ENCODE measurements around the gene NPHP3. TPM values are rescaled to one million over a fixed set of nuclear protein-coding genes. Genes with fewer than 3 reads are reported as not detected.

The NPHP3 gene
- total and polyA plus RNA-seq, 2 of the 4 experiments (the other 2 are of a cell fraction), result 19.9 to 21.3 TPM

DNA sequence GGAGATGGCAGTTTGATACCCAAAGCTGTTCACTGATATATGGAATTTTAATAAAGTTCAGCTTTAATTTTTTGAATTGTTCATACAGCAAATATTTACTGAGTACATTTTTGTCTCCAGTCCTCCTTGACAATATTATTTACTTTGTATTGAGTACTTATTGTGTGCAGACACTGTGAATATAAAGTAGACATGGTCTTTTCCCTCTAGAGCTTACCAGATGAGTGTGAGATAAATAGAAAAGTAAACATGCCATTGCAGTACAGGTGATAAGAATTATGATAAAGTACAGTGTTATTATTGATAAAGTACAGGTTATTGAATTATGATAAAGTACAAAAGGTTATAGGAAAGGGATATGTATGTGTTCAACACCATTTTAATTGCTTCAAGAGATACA is 60.0 kb downstream of the NPHP3 start:
- Histone ChIP-seq H4K20me1 (ENCODE audit: insufficient read depth, low read length) (no peaks in the 10 kb centered on the region; the same call in 1 of the 2 replicates), H3K23ac (ENCODE audit: low read depth, low read length) (no peak overlapping the region), H3K79me1 (ENCODE audit: low read depth in 1 of 2, low read length in 2 of 2) (peaks cover 13 to 43% of the 10 kb centered on the region in 2 experiments), H2BK15ac (ENCODE audit: low read depth, low read length) (no peak overlapping the region), H3K36me3 (ENCODE audit: control insufficient read depth, insufficient read depth, low read length) (no peaks in the 10 kb centered on the region; the same call in 1 of the 2 replicates), H3K27ac (ENCODE audit: insufficient read depth, low read length) (no peak overlapping the region), H3K4me3 (ENCODE audit: insufficient read depth, low read depth, low read length) (no peak overlapping the region), H2BK5ac (ENCODE audit: low read depth, low read length, poor library complexity, severe bottlenecking) (no peak overlapping the region), H3K4me2 (ENCODE audit: low read depth, low read length) (no peak overlapping the region), H2BK120ac (ENCODE audit: low read depth, low read length) (no peak overlapping the region), H4K5ac (ENCODE audit: low read depth, low read length) (no peak overlapping the region), H3K14ac (replicated peaks; ENCODE audit: low read depth, low read length) (no peak overlapping the region), H3K4ac (ENCODE audit: low read depth, low read length) (no peak overlapping the region), H4K91ac (ENCODE audit: insufficient read depth, low read depth, low read length) (no peak overlapping the region), H3K9ac (ENCODE audit: low read depth, low read length) (no peak overlapping the region), H3K18ac (ENCODE audit: low read depth, low read length) (no peak overlapping the region), H3K27me3 (ENCODE audit: control insufficient read depth, insufficient read depth, low read length) (no peaks in the 10 kb centered on the region), H4K8ac (ENCODE audit: low read depth in 2 of 2, low read length in 2 of 2) (no peak overlapping the region), H2AK9ac (replicated peaks; ENCODE audit: low read depth, low read length, poor library complexity) (no peak overlapping the region), H3K9me1 (ENCODE audit: insufficient read depth, low read length) (0 out of 2 replicates have a peak, but pooled peaks cover 5% of the 10 kb centered on the region), H3K56ac (ENCODE audit: extremely low read depth, insufficient read depth, low read length) (no peak overlapping the region), H3K9me3 (ENCODE audit: control insufficient read depth, insufficient read depth, low read length) (no peaks in the 10 kb centered on the region), H2BK20ac (ENCODE audit: low read depth, low read length) (no peak overlapping the region), H2AK5ac (ENCODE audit: low read depth, low read length) (no peak overlapping the region), H3K4me1 (ENCODE audit: control insufficient read depth, insufficient read depth, low read length) (no peaks in the 10 kb centered on the region), H2AFZ (replicated peaks; ENCODE audit: low read length, poor library complexity) (no peak overlapping the region)
- no TSS peak for BruUV-seq (replicated peaks)
- ATAC-seq (ENCODE audit: low read depth), result no peak
- ChIA-PET POLR2A (ENCODE audit: unreplicated experiment) (no interaction called here), CTCF (interaction anchor here (0.6 kb wide), 1 partner anchor 130 kb away, joined by 5 read pairs; no protein-coding TSS in a partner anchor)
- in situ Hi-C loops (cut with MboI; ENCODE audit: low sequenced_read_pairs), result no loop called here
- intact Hi-C loops (cut with micrococcal nuclease), result no loop called here
- TF ChIP-seq RFX5 (IDR thresholded peaks at IDR 0.05; ENCODE audit: low read depth, low read length) (no peak), RCOR1 (IDR thresholded peaks at IDR 0.05; ENCODE audit: insufficient replicate concordance, low read length) (no peak), RAD21 (IDR thresholded peaks at IDR 0.05; ENCODE audit: low read length) (no peak), MAZ (IDR thresholded peaks at IDR 0.05; ENCODE audit: borderline replicate concordance, low read depth, low read length) (no peak), NFE2L2 (IDR thresholded peaks at IDR 0.05; ENCODE audit: low read depth, low read length) (no peak), FOS (IDR thresholded peaks at IDR 0.05; ENCODE audit: low read depth, low read length) (no peak), CHD1 (IDR thresholded peaks at IDR 0.05; ENCODE audit: low read depth, low read length) (no peak), MAFK (IDR thresholded peaks at IDR 0.05; ENCODE audit: low read depth, low read length) (no peak), BHLHE40 (IDR thresholded peaks at IDR 0.05; ENCODE audit: low read depth, low read length) (no peak), SMC3 (IDR thresholded peaks at IDR 0.05; ENCODE audit: low read depth, low read length) (no peak), CEBPB (IDR thresholded peaks at IDR 0.05; ENCODE audit: low read depth, low read length) (no peak), MXI1 (IDR thresholded peaks at IDR 0.05; ENCODE audit: borderline replicate concordance, low read depth, low read length) (no peak)
- TF ChIP-seq, protein P1, sequence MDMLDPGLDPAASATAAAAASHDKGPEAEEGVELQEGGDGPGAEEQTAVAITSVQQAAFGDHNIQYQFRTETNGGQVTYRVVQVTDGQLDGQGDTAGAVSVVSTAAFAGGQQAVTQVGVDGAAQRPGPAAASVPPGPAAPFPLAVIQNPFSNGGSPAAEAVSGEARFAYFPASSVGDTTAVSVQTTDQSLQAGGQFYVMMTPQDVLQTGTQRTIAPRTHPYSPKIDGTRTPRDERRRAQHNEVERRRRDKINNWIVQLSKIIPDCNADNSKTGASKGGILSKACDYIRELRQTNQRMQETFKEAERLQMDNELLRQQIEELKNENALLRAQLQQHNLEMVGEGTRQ (IDR thresholded peaks at IDR 0.05; ENCODE audit: low read depth, low read length), result no peak
- TF ChIP-seq, protein P2, sequence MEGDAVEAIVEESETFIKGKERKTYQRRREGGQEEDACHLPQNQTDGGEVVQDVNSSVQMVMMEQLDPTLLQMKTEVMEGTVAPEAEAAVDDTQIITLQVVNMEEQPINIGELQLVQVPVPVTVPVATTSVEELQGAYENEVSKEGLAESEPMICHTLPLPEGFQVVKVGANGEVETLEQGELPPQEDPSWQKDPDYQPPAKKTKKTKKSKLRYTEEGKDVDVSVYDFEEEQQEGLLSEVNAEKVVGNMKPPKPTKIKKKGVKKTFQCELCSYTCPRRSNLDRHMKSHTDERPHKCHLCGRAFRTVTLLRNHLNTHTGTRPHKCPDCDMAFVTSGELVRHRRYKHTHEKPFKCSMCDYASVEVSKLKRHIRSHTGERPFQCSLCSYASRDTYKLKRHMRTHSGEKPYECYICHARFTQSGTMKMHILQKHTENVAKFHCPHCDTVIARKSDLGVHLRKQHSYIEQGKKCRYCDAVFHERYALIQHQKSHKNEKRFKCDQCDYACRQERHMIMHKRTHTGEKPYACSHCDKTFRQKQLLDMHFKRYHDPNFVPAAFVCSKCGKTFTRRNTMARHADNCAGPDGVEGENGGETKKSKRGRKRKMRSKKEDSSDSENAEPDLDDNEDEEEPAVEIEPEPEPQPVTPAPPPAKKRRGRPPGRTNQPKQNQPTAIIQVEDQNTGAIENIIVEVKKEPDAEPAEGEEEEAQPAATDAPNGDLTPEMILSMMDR (conservative IDR thresholded peaks at IDR 0.05; ENCODE audit: low read depth, low read length), result no peak
- TF ChIP-seq, protein P3, sequence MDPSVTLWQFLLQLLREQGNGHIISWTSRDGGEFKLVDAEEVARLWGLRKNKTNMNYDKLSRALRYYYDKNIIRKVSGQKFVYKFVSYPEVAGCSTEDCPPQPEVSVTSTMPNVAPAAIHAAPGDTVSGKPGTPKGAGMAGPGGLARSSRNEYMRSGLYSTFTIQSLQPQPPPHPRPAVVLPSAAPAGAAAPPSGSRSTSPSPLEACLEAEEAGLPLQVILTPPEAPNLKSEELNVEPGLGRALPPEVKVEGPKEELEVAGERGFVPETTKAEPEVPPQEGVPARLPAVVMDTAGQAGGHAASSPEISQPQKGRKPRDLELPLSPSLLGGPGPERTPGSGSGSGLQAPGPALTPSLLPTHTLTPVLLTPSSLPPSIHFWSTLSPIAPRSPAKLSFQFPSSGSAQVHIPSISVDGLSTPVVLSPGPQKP (IDR thresholded peaks at IDR 0.05; ENCODE audit: borderline replicate concordance, low read depth, low read length), result no peak
- dilution Hi-C loops (cut with HindIII; ENCODE audit: low sequenced_read_pairs, unreplicated experiment), result no loop called here
- no peak for DNase-seq
